Right lobe of liver (tissue), 6 donors: Measurements from ENCODE around the gene TXLNB. TPM values are rescaled to one million over a fixed set of nuclear protein-coding genes. Genes with fewer than 3 reads are reported as not detected.
"Not testable (repeated sequence)": the region's sequence is repeated elsewhere in the genome, so short reads cannot be mapped to it uniquely, and the experiment has no call there.

Experiments
- ATAC-seq, 4 donors: fragments of 200-7000 bp; cut with Tn5 transposase; one replicate each; pipeline ENCODE4 v1.9.1; 2020; ENCODE audit warnings: mild to moderate bottlenecking in 4 of 4, moderate library complexity in 4 of 4
- DNase-seq, 3 donors: peaks; one replicate each; pipeline ENCODE4 v3.0.0-alpha.2; 2020
- H3K27ac ChIP-seq, 3 donors: fragments of 200-600 bp; one replicate each; pipeline ENCODE4 v1.8.0; 2022
- H3K27me3 ChIP-seq, 2 donors: fragments of 200-600 bp; one replicate each; pipeline ENCODE4 v1.8.0; 2022
- H3K36me3 ChIP-seq, 4 donors: fragments of 200-600 bp; sonication (generic) in 1 of 4; one replicate each; pipeline versions ENCODE4 v1.5.1 to v1.8.0; 2017 to 2022; ENCODE audit warnings: control low read depth in 1 of 4
- H3K4me1 ChIP-seq, 4 donors: fragments of 200-600 bp; sonication (generic) in 1 of 4; one replicate each; pipeline versions ENCODE4 v1.5.1 to v1.8.0; 2017 to 2022; ENCODE audit warnings: control low read depth in 1 of 4
- H3K4me3 ChIP-seq, 3 donors: fragments of 200-600 bp; one replicate each; pipeline ENCODE4 v1.8.0; 2022
- H3K9me3 ChIP-seq, 4 donors: fragments of 200-600 bp; sonication (generic) in 1 of 4; one replicate each; pipeline versions ENCODE4 v1.5.1 to v1.8.0; 2017 to 2022; ENCODE audit warnings: control low read depth in 1 of 4
- CTCF ChIP-seq, 4 donors: fragments of 200-600 bp in 3 of 4; fragments of 450-650 bp in 1 of 4; IDR thresholded peaks; one replicate each; pipeline versions ENCODE4 v1.5.1 to v1.8.0; 2016 to 2022; ENCODE audit warnings: antibody characterized with exemption in 4 of 4, mild to moderate bottlenecking in 2 of 4
- POLR2A ChIP-seq: fragments of 450-650 bp; IDR thresholded peaks from one replicate; pipeline ENCODE4 v1.6.1; 2017; ENCODE audit warnings: antibody characterized with exemption, mild to moderate bottlenecking
- WGBS: methylation state at CpG from one replicate; pipeline ENCODE4 v1.1.6; 2018; ENCODE audit warnings: low coverage, low lambda C conversion rate; ENCODE audit not compliant: insufficient coverage; ENCODE audit errors: missing lambda C conversion rate; 5-methylcytosine and 5-hydroxymethylcytosine counted together
- intact Hi-C, 2 donors: fragments of 100-400 bp; cut with DNase I; formaldehyde crosslinking; loops; one replicate each; pipeline versions ENCODE4 v1.11.2 to v1.14.1; 2022
- total RNA-seq, 6 experiments: library from RNA; depleted of rRNA in 2 of 6; stranded (reverse); fragments of >200 nt in 2 of 6; fragmentation: NEBNext Ultra II Directional in 3 of 6; extraction: Animal tissue kit (Norgen Biotek cat#: 25700) in 3 of 6; gene quantifications; one replicate each; pipeline versions ENCODE4 v1.1.0 to v1.2.4, GENCODE V29; 2016 to 2023
- donor health status: DM: no; HTN: yes; CAD: no.
- donor health status: DM: no; HTN: no; CAD: no.
- donor health status: DM: no; HTN: no; CAD: no.
- donor health status: DM: no; HTN: yes; CAD: no.
- donor health status: DM: no; HTN: yes; CAD: no.

TXLNB gene
- total RNA-seq, 6 experiments from 2014 or later, result 0.04 to 0.50 (median 0.14) TPM

DNA sequence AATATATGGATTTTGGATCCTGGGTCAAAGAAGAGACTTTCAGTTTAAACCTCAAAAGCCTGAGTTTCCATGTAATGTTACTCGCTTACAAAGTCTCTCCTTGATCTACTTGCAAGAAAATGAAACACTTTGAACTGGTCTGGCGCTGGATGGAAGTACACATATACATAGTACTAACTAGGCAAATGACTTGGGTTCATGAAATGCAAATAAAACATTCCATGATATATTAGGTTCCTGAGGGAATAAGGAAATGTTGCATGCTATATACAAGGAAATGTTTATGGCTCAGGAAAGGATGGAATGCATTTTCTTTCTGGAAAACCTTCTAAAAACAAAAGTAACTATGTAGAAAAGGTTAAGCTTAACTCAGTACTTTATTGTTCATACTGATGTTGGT is 11.4 kb upstream of the TXLNB start:
- ATAC-seq, result no peak
- no peak for DNase-seq
- Histone ChIP-seq H3K9me3 (no peaks in the 10 kb centered on the region), H3K4me1 (no peaks in the 10 kb centered on the region), H3K27ac (no peak overlapping the region), H3K27me3 (no peaks in the 10 kb centered on the region), H3K4me3 (no peak overlapping the region), H3K36me3 (no peaks in the 10 kb centered on the region)
- 79% methylated on average over 2 of the region's 2 CpGs for WGBS
- intact Hi-C loops, result no loop called here
- TF ChIP-seq CTCF (IDR thresholded peaks at IDR 0.05) (no peak), POLR2A (no peak)

DNA sequence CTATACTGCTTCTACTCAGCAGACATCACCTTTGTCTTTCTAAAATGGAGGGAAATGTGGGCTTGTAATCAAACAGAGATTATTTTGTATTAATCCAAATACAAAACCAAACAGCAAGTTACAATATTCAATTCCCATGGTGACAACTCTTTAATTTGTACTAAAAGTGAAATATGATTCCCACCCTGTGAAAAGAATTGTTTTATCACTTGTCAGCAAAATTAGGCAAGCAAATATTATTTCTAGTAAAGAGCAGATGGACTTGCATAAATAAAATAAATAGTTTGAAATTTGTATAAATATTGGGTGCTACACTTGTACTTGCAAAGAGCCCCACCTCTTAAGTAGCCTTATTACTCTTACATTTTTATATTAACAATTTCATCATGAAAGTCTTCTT is 6.1 kb upstream of the TXLNB start:
- Histone ChIP-seq H3K27ac (no peak overlapping the region), H3K4me1 (no peaks in the 10 kb centered on the region), H3K36me3 (no peaks in the 10 kb centered on the region), H3K9me3 (no peaks in the 10 kb centered on the region), H3K4me3 (no peak overlapping the region), H3K27me3 (no peaks in the 10 kb centered on the region)
- no peak for ATAC-seq
- intact Hi-C loops, result no loop called here
- TF ChIP-seq CTCF (IDR thresholded peaks at IDR 0.05) (no peak), POLR2A (no peak)
- no peak for DNase-seq

- TF ChIP-seq CTCF (IDR thresholded peaks at IDR 0.05) (no peak), POLR2A (no peak)
- no peak for ATAC-seq
- H3K9me3 ChIP-seq, result no peaks in the 10 kb centered on the region
Measured at GRCh38 chr6:139296927-139297326, 5.1 kb upstream of the TXLNB start.

GRCh38 chr6:139295901-139296300 is 4.1 kb upstream of the TXLNB start:
- Histone ChIP-seq H3K36me3 (no peaks in the 10 kb centered on the region), H3K27ac (no peak overlapping the region), H3K4me3 (no peak overlapping the region), H3K9me3 (no peaks in the 10 kb centered on the region), H3K4me1 (no peaks in the 10 kb centered on the region), H3K27me3 (no peaks in the 10 kb centered on the region)
- no peak for DNase-seq
- intact Hi-C loops, result no loop called here
- TF ChIP-seq CTCF (IDR thresholded peaks at IDR 0.05) (no peak), POLR2A (no peak)
- 50% methylated on average over 2 of the region's 2 CpGs for WGBS
- ATAC-seq, result peak in 3 of 4 donors; percentile 37 to 43 (median 40)

More at GRCh38 chr6:139296927-139297326, 5.1 kb upstream of the TXLNB start:
- Histone ChIP-seq H3K4me1 (no peaks in the 10 kb centered on the region), H3K4me3 (no peak overlapping the region), H3K27me3 (no peaks in the 10 kb centered on the region), H3K27ac (no peak overlapping the region), H3K36me3 (no peaks in the 10 kb centered on the region)
- DNase-seq, result no peak
- intact Hi-C loops, result no loop called here
- WGBS, result 48% methylated on average over 1 of the region's 1 CpG

DNA sequence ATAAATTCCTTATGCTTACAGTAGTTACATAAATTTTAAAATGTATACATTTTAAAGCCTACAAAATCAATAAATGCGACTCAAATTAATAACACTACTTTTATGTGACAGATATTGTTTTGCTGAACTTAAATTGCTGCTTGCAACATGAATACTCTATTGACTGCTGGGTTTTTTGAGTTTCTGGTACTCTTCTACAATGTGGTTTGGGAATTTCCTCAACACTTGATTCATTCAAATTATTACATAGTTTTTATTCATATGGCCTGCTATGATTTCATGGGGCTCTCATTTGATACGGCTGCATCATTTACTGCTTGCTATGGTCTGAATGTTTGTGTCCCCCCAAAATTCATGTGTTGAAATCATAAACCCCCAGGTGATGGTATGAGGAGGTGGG is 2.3 kb upstream of the TXLNB start:
- 46% methylated on average over 2 of the region's 2 CpGs for WGBS
- intact Hi-C loops, result no loop called here
- no peak for TF ChIP-seq POLR2A
- TF ChIP-seq CTCF (IDR thresholded peaks at IDR 0.05), result no peak
- Histone ChIP-seq H3K27me3 (no peaks in the 10 kb centered on the region), H3K4me3 (no peak overlapping the region), H3K4me1 (no peaks in the 10 kb centered on the region), H3K9me3 (no peaks in the 10 kb centered on the region), H3K36me3 (no peaks in the 10 kb centered on the region), H3K27ac (no peak overlapping the region)
- DNase-seq (no peak), ATAC-seq (no peak)

GRCh38 chr6:139293230-139293629 is 1.4 kb upstream of the TXLNB start:
- H3K36me3 ChIP-seq, H3K9me3 ChIP-seq, ATAC-seq, H3K27me3 ChIP-seq, H3K27ac ChIP-seq, DNase-seq, intact Hi-C loops, H3K4me3 ChIP-seq, H3K4me1 ChIP-seq: not testable (repeated sequence)
- 68% methylated on average over 5 of the region's 10 CpGs for WGBS
